HG02943 (cell line): ENCODE data around the gene SNX15.

Experiments used
- ATAC-seq: cut with Tn5 transposase; IDR thresholded peaks from one replicate; pipeline ENCODE4 v1.9.1; 2021; ENCODE audit warnings: mild to moderate bottlenecking, low read depth, moderate library complexity; ENCODE audit not compliant: unreplicated experiment

SNX15 gene

DNA sequence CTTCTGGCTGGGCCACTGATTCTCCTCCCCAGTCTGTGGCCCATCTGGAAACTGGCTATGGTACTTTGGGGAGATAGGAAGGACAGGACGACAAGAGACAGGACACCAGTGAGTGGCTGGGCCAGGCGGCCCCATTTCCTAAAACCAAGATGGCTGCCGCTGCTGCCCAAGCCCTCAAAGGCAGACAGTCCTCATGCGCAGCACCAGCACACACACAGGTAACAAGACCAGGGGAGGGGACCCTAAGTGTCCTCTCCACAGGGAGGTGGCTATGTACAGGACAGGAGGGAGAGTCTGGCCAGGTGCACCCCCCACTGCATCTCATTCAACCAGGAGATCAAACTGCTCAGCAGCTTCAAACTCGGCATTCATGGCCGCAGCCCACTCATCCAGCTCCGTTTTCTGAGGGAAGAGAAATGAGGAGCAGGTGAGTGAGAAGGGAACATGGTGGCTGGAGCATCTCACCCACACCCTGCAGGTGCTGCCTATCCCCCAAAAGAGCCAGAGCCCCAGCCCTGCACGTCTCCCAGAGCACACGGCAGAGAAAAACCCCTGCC is 51.6 kb downstream of the SNX15 start:
- no peak for ATAC-seq

DNA sequence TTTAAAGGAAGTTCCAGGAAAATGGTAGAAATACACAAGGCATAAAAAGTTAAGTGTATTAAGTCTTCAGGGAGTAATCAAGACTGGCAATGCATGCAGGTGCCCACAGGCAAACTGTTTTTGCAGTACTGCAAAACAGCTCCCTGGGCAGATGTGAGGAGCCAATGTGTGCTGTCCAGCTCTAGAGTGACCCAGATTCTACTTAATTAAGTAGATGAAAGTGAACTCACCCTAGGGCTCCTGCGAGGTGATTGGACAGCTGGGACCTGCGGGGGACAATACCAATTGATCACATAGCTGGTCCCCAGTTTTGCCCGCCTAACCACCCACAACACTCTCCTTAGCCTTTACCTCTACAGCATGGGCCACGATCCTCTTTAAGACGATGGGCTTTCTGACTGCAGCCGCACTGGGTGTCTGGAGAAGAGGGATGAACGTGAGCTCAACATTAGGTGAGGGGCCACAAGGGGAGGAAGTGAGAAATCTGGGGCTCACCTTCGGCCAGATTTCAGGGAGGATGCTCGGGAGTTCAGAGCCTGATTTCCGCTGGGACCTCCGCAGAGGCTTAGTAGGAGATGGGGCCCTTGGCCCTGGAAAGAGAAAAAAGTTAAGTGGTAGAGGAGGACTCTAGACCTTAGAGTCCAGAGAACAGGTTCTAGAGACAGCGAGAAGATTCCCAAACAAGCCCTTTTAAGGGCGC is 56.0 kb downstream of the SNX15 start:
- ATAC-seq: peak; percentile 12

- peak; percentile 71 for ATAC-seq
These were observed 56.8 kb downstream of the SNX15 start, which contains the start of the genes CDCA5 and ZFPL1 for GRCh38 chr11:65083834-65084597. TSS of gene CDCA5 (minus strand) at chr11:65084040. CDS start at chr11:65083978, 62 bp downstream. TSS of gene ZFPL1 (plus strand) at chr11:65084222. CDS start at chr11:65084699, 477 bp downstream.

DNA sequence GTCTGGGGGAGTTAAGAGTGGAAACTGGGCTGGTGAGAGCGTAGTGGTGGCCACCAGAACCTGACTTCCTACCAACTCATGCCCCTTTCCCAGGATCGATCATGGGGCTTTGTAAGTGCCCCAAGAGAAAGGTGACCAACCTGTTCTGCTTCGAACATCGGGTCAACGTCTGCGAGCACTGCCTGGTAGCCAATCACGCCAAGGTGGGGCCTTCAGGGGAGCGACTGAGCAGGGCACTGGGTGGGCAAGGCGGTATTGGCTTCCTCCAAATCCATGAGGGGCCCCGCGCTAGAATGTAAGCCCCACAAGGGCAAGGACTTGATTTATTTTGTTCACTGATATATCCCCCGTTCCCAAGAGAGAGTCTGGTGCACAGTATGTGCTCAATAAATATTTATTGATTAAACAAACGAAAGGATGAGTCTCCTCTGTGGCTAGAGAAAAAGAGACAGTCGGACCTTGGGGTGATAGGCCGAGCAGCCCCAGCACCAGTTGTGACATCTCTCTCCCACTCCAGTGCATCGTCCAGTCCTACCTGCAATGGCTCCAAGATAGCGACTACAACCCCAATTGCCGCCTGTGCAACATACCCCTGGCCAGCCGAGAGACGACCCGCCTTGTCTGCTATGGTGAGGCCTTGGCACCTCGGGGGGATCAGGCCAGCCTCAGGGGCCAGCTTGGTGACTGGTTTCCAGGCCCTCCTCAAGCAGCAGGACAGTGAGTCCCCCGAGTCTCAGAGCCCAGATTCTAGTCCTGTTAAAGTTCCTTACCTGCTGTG is 57.5 kb downstream of the SNX15 start:
- ATAC-seq: peak; percentile 2

DNA sequence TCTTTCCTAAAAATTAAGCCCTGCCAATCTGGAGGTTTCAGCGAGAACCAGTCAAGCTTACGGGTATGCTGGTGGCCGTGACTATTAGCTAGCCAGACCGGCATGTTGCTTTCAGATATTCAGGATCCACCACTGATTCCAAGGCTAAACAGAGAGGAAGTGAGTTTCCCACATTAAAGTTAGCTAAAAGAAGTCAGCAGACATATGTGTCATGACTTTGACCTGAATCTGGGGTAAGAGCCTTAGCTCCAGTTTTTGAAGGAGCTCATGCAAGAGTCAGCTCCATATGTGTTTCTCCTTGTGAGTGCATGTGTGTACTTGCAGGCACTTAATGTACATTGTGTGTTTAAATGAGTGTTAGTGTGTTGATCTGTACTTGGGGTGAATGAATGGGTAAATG is 58.2 kb downstream of the SNX15 start:
- ATAC-seq: no peak

DNA sequence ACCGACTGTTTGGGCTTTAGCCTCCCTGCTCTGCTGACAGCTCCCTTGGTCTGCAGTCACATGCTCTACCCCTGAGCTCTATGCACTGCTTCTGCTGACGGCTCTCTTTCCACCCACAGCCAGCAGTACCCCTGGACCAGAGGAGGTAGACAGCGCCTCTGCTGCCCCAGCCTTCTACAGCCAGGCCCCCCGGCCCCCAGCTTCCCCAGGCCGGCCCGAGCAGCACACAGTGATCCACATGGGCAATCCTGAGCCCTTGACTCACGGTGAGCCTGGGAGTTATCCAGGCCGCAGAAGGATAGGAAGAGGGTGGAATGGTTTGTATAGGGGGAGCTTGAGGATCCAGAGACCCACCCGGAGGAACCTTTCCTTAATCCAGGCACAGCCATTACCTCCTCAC is 59.6 kb downstream of the SNX15 start:
- ATAC-seq: no peak

DNA sequence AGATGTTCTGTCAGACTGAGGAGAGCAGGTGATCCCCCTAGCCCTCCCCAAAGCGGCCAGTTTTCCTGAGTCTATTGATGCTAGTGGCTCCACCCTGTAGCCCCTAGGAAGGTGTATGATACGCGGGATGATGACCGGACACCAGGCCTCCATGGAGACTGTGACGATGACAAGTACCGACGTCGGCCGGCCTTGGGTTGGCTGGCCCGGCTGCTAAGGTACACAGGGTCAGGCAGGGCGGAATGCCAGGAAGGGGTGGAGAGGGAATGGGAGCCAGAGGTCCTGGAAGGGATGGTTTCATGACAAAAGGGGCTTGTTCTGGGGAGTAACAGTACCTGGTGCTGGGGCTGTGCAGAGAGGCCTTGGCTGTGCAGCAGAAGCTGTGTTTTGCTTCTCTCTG is 60.0 kb downstream of the SNX15 start:
- no peak for ATAC-seq

DNA sequence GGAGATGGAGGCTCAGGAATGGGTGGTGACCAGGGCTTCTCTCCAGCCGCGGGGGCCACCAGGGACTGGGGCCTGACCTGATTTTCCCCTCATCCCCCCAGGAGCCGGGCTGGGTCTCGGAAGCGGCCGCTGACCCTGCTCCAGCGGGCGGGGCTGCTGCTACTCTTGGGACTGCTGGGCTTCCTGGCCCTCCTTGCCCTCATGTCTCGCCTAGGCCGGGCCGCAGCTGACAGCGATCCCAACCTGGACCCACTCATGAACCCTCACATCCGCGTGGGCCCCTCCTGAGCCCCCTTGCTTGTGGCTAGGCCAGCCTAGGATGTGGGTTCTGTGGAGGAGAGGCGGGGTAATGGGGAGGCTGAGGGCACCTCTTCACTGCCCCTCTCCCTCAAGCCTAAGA is 60.6 kb downstream of the SNX15 start:
- no peak for ATAC-seq

DNA sequence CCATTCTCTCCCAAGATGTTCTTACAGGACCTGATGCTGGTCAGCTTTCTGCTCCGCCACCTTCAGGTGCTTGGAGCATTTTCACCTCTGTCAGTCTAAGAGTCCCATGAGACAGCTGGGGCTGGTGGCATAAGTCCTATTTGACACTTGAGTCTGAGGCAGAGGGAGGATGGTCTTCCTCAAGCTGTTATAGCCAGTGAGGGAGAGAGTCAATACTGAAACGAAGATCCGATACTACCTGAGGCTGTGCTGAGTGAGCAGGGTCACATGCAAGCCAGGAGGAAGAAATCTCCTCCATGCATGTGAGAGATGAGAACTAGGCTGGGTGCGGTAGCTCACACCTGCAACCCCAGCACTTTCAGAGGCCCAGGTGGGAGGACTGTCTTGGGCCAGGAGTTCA is 62.4 kb downstream of the SNX15 start:
- no peak for ATAC-seq
